ENCODE data around the gene CBX1.

The CBX1 gene

GRCh38 chr17:48101012-48101720, at the start of gene CBX1:
CBX1 (minus strand) TSS chr17:48101478; CDS start chr17:48077004, 24,474 bp downstream.
- peak; percentile 96 for DNase-seq

GRCh38 chr17:48150597-48151001, 49.3 kb upstream of the CBX1 start:
- DNase-seq, result no peak

- DNase-seq, result no peak
Observed at GRCh38 chr17:48149787-48150463, 48.6 kb upstream of the CBX1 start.

- DNase-seq, result no peak
Observed at GRCh38 chr17:48148854-48149786, 47.8 kb upstream of the CBX1 start.

GRCh38 chr17:48148029-48148770, 46.9 kb upstream of the CBX1 start:
- DNase-seq, result peak; percentile 28

GRCh38 chr17:48144976-48145798, 43.9 kb upstream of the CBX1 start:
- DNase-seq, result no peak

- no peak for DNase-seq
Observed at GRCh38 chr17:48144231-48144630, 43.0 kb upstream of the CBX1 start.

- DNase-seq, result no peak
Observed at GRCh38 chr17:48143629-48144028, 42.4 kb upstream of the CBX1 start.

- DNase-seq, result no peak
Observed at GRCh38 chr17:48139944-48140343, 38.7 kb upstream of the CBX1 start.

- DNase-seq, result no peak
Observed at GRCh38 chr17:48137656-48138055, 36.4 kb upstream of the CBX1 start.

GRCh38 chr17:48134912-48135480, 33.7 kb upstream of the CBX1 start:
- DNase-seq, result no peak

GRCh38 chr17:48132385-48132784, 31.1 kb upstream of the CBX1 start:
- no peak for DNase-seq

GRCh38 chr17:48131216-48131824, 30.0 kb upstream of the CBX1 start:
- DNase-seq, result peak; percentile 87

GRCh38 chr17:48129981-48130380, 28.7 kb upstream of the CBX1 start:
- no peak for DNase-seq

GRCh38 chr17:48128400-48128799, 27.1 kb upstream of the CBX1 start:
- DNase-seq, result no peak

GRCh38 chr17:48127371-48128051, 26.2 kb upstream of the CBX1 start:
- DNase-seq, result peak; percentile 68

- DNase-seq, result no peak
Observed at GRCh38 chr17:48126532-48126850, 25.2 kb upstream of the CBX1 start.

- DNase-seq, result peak; percentile 44
Observed at GRCh38 chr17:48125829-48126531, 24.7 kb upstream of the CBX1 start.

- DNase-seq, result no peak
Observed at GRCh38 chr17:48123776-48124388, 22.6 kb upstream of the CBX1 start.
